Thoracic aorta (tissue), 2 donors: ENCODE results near the gene SEMA3G. TPM values are rescaled to one million over a fixed set of nuclear protein-coding genes. Genes with fewer than 3 reads are reported as not detected.

ENCODE experiments used
- ATAC-seq: fragments of 150-250 bp; one replicate; pipeline ENCODE4 v1.8.0; 2017; ENCODE audit warnings: low read depth; ENCODE audit not compliant: insufficient number of reproducible peaks, low FRiP score
- DNase-seq: peaks from one replicate; pipeline ENCODE4 v3.0.0-alpha.2; 2020; ENCODE audit warnings: low spot score
- H3K27ac ChIP-seq, 2 donors: fragments of 200-600 bp; sonication (generic); 1 replicate in 1 of 2; 2 replicates in 1 of 2; pipeline ENCODE4 v1.5.1; 2016; ENCODE audit warnings: mild to moderate bottlenecking in 2 of 2, moderate library complexity in 2 of 2
- H3K27me3 ChIP-seq: fragments of 200-600 bp; sonication (generic); replicated peaks from 2 replicates; pipeline ENCODE4 v1.6.0; 2016; ENCODE audit warnings: mild to moderate bottlenecking; ENCODE audit not compliant: insufficient read depth
- H3K36me3 ChIP-seq: fragments of 200-600 bp; sonication (generic); one replicate; pipeline ENCODE4 v1.5.1; 2016
- H3K4me1 ChIP-seq, 2 donors: fragments of 200-600 bp; sonication (generic); 1 replicate in 1 of 2; 2 replicates in 1 of 2; pipeline versions ENCODE4 v1.5.1 to v1.6.0; 2016; ENCODE audit warnings: low read depth in 2 of 2, mild to moderate bottlenecking in 1 of 2; ENCODE audit not compliant: control insufficient read depth in 1 of 2
- H3K4me3 ChIP-seq: fragments of 200-600 bp; sonication (generic); 2 replicates; pipeline ENCODE4 v1.5.1; 2016; ENCODE audit warnings: mild to moderate bottlenecking
- H3K9me3 ChIP-seq: fragments of 200-600 bp; sonication (generic); 2 replicates; pipeline ENCODE4 v1.5.1; 2016
- CTCF ChIP-seq: fragments of 200-600 bp; sonication (generic); IDR thresholded peaks from one replicate; pipeline ENCODE4 v1.5.1; 2019; ENCODE audit warnings: antibody characterized with exemption
- total RNA-seq, 2 donors: library from RNA; depleted of rRNA; stranded (reverse); fragments of >200 nt; gene quantifications; one replicate each; pipeline versions ENCODE4 v1.1.0 to v1.2.3, GENCODE V29; 2016

SEMA3G gene
- total RNA-seq, 2 donors from 2014 or later: 16.8 to 18.1 TPM

GRCh38 chr3:52470920-52471319 lies 26.0 kb upstream of the SEMA3G start:
- no peak for TF ChIP-seq CTCF
- no peak for DNase-seq
- H3K4me3 ChIP-seq: no peak overlapping the region
- H3K27ac ChIP-seq: no peak overlapping the region
- H3K36me3 ChIP-seq: peaks cover 33% of the 10 kb centered on the region
- H3K4me1 ChIP-seq: peaks cover 0 to 4% of the 10 kb centered on the region in 2 donors
- no peak for ATAC-seq
- no peaks in the 10 kb centered on the region for H3K27me3 ChIP-seq
- H3K9me3 ChIP-seq: no peaks in the 10 kb centered on the region

- H3K4me1 ChIP-seq: peaks cover 0 to 4% of the 10 kb centered on the region in 2 donors
- ATAC-seq: no peak
- H3K36me3 ChIP-seq: peaks cover 26% of the 10 kb centered on the region
- H3K9me3 ChIP-seq: no peaks in the 10 kb centered on the region
- no peak overlapping the region for H3K27ac ChIP-seq
- H3K4me3 ChIP-seq: no peak overlapping the region
- no peak for TF ChIP-seq CTCF
- no peak for DNase-seq
- no peaks in the 10 kb centered on the region for H3K27me3 ChIP-seq
Observed at GRCh38 chr3:52469001-52469400, 24.1 kb upstream of the SEMA3G start.

- no peak for ATAC-seq
- Histone ChIP-seq H3K27me3 (no peaks in the 10 kb centered on the region), H3K27ac (no peak overlapping the region), H3K36me3 (peaks cover 21% of the 10 kb centered on the region), H3K9me3 (no peaks in the 10 kb centered on the region), H3K4me1 (peaks cover 0 to 4% of the 10 kb centered on the region in 2 donors), H3K4me3 (no peak overlapping the region)
- no peak for DNase-seq
- TF ChIP-seq CTCF: no peak
Observed at GRCh38 chr3:52468336-52468735, 23.4 kb upstream of the SEMA3G start.

- H3K27me3 ChIP-seq: no peaks in the 10 kb centered on the region
- peaks cover 29% of the 10 kb centered on the region for H3K36me3 ChIP-seq
- no peaks in the 10 kb centered on the region for H3K9me3 ChIP-seq
- H3K4me1 ChIP-seq: no peaks in the 10 kb centered on the region
- ATAC-seq: no peak
- H3K4me3 ChIP-seq: no peak overlapping the region
- no peak for DNase-seq
- TF ChIP-seq CTCF: no peak
- no peak overlapping the region for H3K27ac ChIP-seq
Observed at GRCh38 chr3:52463416-52463815, 18.5 kb upstream of the SEMA3G start.

- H3K36me3 ChIP-seq: peaks cover 35% of the 10 kb centered on the region
- DNase-seq: no peak
- no peak overlapping the region for H3K4me3 ChIP-seq
- H3K4me1 ChIP-seq: peaks cover 0 to 10% of the 10 kb centered on the region in 2 donors
- no peaks in the 10 kb centered on the region for H3K9me3 ChIP-seq
- no peak overlapping the region for H3K27ac ChIP-seq
- TF ChIP-seq CTCF: no peak
- no peak for ATAC-seq
- no peaks in the 10 kb centered on the region for H3K27me3 ChIP-seq
Observed at GRCh38 chr3:52461874-52462273, 17.0 kb upstream of the SEMA3G start.
